ENCODE data around the gene NBPF1.
"Not testable (repeated sequence)": the region's sequence is repeated elsewhere in the genome, so short reads cannot be mapped to it uniquely, and the experiment has no call there.

GRCh38 chr1:16534239-16534828 lies 79.0 kb downstream of the NBPF1 start:
- TF ChIP-seq TAF1 (IDR thresholded peaks at IDR 0.05; ENCODE audit: control insufficient read depth, extremely low read depth, insufficient read depth, low read length, severe bottlenecking); RERE (CRISPR knock-in tag; IDR thresholded peaks at IDR 0.05; ENCODE audit: borderline replicate concordance); CBFB (CRISPR knock-in tag; IDR thresholded peaks at IDR 0.05); ARID3B (CRISPR knock-in tag; IDR thresholded peaks at IDR 0.05; ENCODE audit: borderline replicate concordance); CTCF (IDR thresholded peaks at IDR 0.05 in 2 of 3, conservative IDR thresholded peaks at IDR 0.05 in 1 of 3; ENCODE audit: insufficient read depth in 2 of 3, low read depth in 1 of 3, low read length in 3 of 3); ZNF253 (CRISPR knock-in tag; conservative IDR thresholded peaks at IDR 0.05); ZFP91 (CRISPR knock-in tag; IDR thresholded peaks at IDR 0.05); FIP1L1 (IDR thresholded peaks at IDR 0.05; ENCODE audit: low read depth, low read length, poor library complexity, severe bottlenecking); MTA3 (IDR thresholded peaks at IDR 0.05; ENCODE audit: borderline replicate concordance): not testable (repeated sequence)
